DMS79 (cell line): ENCODE results near the gene KLHDC8A.
A peak's percentile ranks its signal among the peaks of the same experiment; 100 is the strongest.
"Not testable (repeated sequence)": the region's sequence is repeated elsewhere in the genome, so short reads cannot be mapped to it uniquely, and the experiment has no call there.

ENCODE experiments used
- DNase-seq: peaks from one replicate; lab custom pipeline; 2025; lab: John Stamatoyannopoulos, UW

Gene KLHDC8A, protein sequence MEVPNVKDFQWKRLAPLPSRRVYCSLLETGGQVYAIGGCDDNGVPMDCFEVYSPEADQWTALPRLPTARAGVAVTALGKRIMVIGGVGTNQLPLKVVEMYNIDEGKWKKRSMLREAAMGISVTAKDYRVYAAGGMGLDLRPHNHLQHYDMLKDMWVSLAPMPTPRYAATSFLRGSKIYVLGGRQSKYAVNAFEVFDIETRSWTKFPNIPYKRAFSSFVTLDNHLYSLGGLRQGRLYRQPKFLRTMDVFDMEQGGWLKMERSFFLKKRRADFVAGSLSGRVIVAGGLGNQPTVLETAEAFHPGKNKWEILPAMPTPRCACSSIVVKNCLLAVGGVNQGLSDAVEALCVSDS

DNA sequence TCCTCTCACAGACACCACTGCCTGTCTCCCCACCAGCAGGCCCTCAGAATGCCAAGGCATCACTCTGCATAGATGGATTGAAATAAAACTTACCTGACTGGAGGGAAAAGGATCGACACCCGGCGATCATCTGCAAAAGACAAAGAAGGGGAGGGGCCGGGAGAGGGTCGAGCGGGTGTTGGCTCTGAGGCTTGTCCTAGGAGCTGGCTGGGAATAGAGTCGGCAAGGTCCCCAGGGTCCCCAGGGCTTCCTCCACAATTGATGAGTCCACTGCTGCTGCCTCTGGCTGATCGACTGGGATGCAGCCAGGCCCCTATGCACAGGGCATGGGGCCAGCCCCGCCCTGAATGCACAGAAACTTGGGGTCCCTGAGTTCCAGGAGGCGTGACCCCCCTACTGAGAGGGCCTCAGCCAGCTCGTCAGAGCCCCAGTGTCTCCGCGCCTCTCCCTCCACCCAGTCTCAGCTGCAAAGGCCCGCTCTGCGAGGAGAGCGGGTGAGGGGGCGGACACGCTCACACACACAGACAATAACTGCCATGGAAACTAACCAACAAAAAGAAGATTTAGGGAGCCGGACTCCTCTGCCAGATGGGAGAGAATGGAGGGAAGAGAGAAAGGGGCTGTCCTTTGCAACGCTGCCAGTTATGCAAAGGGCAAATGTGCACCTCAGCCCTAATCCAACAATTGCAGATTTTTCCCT lies at the start of gene KLHDC8A:
Gene KLHDC8A (minus strand): TSS at position 483 of the 700 bp plus-strand sequence. CDS start 13,318 bp downstream, outside the sequence.
- no peak for DNase-seq

GRCh38 chr1:205406252-205406651 lies 49.5 kb upstream of the KLHDC8A start:
- DNase-seq, result not testable (repeated sequence)

- not testable (repeated sequence) for DNase-seq
These were observed 47.8 kb upstream of the KLHDC8A start for GRCh38 chr1:205404484-205404883.

- no peak for DNase-seq
These were observed 41.9 kb upstream of the KLHDC8A start for GRCh38 chr1:205398586-205398985.

DNA sequence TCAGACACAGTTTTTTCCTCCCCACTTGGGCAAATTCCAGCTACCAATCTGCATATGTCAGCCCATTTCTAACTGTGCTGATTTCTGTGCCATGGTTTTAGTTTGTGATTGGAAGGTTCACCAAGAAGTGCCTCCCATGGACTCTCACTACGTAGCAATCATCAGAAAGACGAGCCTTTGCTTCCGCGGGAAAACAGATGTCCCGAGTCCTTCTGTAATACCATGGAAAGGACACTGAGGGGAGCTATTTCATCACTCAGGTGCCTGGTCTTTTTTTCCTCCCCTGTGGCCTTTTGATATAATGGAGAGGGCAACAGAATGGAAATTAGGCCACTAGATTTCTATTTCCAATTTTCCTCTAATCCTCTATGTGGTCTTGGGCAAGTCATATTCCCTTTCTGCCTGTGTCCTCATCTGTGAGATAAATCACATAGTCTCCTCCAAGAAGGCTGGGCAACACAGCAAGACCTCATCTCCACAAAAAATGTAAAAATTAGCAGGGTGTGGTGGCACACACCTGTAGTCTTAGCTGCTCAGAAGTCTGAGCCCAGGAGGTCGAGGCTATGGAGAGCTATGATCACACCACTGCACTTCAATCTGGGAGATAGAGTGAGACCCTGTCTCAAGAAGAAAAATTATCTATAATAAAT lies 40.4 kb upstream of the KLHDC8A start:
- DNase-seq, result peak; percentile 22

DNA sequence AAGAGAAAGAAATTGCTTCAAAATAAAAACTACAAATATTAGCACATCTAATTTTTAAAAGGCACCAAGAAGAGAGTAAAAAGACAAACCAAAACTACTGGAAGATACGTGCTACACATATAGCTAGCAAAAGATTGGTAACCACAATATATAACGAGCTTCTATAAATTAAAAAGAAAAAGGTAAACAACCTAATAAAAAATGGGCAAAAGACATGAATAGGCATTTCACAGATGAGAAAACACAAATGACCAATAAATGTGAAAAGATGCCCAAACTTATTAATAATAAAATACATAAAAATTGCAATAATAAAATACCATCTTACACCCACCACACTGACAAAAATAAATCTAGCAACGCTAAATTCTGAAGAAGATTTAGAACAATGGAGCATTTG lies 38.9 kb upstream of the KLHDC8A start:
- DNase-seq, result no peak

GRCh38 chr1:205392650-205393049 lies 35.9 kb upstream of the KLHDC8A start:
- DNase-seq, result no peak

GRCh38 chr1:205391386-205391785 lies 34.7 kb upstream of the KLHDC8A start:
- DNase-seq, result no peak

- DNase-seq, result no peak
These were observed 31.1 kb upstream of the KLHDC8A start for GRCh38 chr1:205387845-205388244.

- not testable (repeated sequence) for DNase-seq
These were observed 26.3 kb upstream of the KLHDC8A start for GRCh38 chr1:205382990-205383389.

- DNase-seq, result peak; percentile 86
These were observed 25.8 kb upstream of the KLHDC8A start for GRCh38 chr1:205382561-205382960.

DNA sequence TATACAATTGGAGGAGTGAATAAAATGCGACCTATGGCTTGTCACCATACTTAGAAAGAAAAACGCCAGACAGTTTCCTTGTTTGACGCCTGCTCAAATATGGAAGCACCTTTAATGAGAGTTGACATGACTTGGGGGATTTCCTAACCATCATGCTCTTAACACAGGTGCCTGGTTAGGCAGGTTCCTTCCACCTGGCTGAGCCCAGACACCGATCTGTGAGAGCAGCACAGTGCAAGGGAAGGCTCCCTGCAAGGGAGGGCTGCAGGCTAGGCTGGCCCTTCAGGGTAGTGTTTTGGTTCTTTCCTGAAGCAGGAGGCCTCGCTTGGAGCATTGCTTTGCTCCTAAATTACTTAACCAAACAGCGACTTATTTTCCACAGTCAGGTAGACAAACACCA lies 24.6 kb upstream of the KLHDC8A start:
- no peak for DNase-seq

DNA sequence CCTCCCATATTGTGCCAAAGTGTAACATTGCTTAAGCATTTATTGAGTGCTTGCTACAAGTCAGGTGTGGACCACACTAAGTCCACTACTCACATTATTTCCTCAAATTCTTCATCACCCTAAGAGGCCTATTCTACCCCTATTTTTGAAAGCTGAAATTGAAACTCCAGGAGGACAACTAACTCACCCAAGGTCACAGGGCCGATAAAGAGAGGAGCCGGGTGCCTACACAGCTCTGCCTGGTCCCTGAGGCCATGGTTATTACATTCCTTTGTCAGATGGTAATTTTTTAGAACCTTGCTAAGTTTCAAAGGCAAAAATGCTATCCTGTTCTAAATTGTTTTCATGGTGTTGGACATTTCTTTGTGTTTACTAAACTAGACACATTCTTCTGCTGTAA lies 24.2 kb upstream of the KLHDC8A start:
- no peak for DNase-seq

- DNase-seq, result no peak
These were observed 22.3 kb upstream of the KLHDC8A start for GRCh38 chr1:205379056-205379455.

DNA sequence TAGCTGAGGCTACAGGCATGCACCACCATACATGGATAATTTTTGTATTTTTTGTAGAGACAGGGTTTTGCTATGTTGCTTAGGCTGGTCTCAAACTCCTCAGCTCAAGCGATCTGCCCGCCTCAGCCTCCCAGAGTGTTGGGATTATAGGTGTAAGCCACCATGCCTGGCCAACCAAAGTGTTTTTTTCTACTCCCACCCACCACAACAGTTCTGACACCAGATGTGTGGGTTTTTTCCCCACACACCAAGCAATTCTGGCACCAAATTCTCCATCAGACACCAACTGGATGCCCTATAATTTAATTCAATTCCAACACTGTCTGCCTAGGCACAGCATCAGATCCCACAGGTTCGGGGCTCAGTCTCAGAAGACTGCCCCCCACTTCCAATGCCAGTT lies 20.6 kb upstream of the KLHDC8A start:
- DNase-seq, result no peak

DNA sequence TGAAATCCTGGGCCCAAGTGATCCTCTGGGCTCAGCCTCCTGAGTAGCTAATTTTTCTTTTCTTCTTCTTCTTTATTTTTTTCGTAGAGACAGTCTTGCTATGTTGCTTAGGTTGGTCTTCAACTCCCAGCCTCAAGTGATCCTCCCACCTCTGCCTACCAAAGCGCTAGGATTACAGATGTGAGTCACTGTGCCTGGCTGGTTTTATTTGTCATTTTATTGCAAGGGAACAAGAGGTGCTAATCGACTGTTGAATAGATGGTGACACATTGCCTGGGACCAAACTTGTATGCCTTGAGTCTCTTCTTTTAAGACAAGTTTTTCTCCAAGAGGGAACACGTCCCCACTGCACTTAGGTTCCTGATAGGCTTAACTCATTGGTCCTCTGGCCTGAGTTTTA lies 20.0 kb upstream of the KLHDC8A start:
- DNase-seq, result no peak

DNA sequence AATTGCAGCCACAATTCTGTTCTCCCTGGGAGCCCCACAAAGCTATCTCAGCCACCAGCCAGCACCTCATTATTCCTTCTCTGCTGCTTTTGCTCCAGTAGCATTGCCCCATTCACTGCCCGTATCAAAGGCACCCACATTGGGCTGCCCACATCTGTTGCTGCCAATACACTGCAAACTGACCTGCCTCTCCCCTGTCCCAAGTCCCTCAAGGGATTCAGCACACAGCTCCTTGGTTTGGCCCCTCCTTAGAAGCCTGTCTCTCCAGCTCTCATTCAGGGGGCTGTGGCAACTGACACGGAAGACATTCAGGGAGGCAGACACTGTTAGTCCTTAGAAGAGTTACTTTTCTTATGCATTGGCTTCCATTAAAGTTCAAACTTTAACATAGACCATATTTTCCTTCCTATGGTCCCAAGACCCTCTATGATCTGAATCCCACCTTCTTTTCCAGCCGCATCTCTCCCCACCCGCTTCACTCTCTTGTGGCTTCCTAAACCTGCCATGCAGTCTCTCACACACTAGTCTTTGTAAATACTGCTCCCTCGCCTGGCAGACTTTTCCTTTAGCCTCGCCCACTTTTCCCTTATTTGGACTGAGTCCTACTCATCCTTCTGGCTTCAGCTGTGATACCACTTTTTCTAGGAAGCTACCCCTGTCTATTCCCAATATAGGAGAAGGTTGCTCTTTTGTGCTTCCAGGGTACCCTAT lies 19.3 kb upstream of the KLHDC8A start:
- no peak for DNase-seq

- DNase-seq, result peak; percentile 51
These were observed 17.7 kb upstream of the KLHDC8A start for GRCh38 chr1:205374210-205375078.

DNA sequence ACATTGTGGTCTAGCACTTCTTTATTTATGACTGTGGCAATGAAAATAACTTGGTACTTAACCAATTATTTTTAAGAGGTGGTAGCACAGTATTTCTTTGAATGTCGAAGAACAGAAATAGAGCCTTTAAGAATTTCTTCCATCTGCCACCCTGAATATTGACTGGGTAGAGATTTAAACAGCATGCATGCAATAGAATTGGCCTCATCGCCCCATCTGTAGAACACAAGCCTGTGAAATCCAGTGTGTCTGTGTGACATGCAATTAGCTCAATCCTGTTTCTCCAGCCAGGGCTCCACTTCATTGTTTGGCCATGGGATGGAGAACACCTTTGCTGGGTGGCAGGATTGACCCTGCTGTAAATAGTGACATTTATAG lies 17.1 kb upstream of the KLHDC8A start:
- no peak for DNase-seq

DNA sequence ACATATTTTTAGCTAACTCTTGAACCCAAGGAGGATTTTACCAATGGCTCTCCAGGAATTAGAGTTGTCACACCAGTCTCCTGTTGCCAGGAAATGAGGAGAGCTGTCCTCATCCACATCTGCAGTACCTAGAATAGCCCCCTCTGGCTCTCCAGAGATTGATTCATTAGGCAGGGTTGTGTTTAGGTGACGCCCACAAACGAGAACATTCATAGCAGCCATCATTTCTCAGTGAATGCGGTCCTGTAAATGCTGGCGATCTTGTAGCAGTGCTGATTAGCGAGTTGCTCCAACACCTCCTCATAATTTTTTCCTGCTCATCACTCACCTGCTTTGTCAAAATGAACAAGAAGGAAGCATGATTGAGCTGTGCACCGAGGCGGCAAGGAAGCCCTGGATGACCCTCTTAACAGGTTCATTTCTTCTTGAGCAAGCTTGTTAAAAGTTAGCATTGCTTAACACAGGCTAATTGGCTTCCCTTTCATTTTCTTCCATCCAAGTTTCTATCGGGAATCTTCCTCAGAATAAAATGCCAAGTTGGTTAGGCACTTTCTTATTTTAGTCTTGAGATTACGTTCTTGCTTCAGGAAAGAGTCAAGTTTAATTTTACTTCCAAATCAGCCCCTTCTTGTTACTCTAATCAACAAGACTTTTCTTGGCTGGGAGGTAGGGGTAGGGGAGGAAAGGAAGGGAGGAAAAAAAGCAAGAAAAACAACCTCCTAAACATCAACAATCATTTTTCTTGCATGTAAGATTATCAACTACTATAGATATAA lies 16.5 kb upstream of the KLHDC8A start:
- DNase-seq, result no peak
